Measurements from ENCODE around the gene TYW1.
"Not testable (repeated sequence)": the region's sequence is repeated elsewhere in the genome, so short reads cannot be mapped to it uniquely, and the experiment has no call there.

Gene TYW1

DNA sequence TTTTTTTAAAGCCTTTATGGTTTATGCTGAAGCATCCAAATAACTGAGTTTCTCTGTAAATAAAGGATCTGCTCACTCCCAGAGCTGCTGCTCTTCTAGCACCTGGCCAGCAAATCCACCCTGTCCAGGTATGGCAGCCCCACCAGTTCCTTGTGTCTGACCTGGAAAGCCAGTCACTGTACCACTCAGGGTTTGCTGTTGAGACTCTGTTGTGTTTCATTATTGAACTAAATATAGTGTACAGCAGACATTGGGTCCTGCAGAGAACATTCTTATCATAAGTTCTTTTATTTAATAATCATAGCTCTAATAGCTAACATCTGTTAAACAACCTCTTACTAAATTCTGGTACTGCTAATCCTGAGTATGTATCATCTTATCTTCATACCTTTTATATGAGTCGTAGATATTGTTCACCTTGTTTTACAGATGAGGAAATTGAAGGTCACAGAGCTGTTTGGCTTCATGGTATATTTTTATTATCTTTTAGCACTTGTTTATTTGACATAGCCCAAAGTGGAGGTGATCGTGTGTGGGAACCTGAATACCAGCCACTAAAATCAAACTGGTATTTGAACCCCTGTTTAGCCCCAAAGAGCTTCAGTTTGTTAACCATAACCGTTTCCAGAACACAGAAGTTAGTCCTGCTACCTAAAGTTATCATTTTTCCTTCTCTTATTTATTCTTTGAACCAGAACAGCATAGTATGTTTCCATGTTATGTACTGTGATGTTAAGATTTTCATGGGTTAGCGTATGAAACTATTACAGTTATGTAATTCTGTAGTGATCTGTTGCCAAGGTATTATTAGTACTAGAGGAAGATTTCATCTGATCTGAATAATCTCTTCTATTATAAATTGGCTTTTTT lies 139.2 kb downstream of the TYW1 start:
- DNase-seq (ENCODE audit: low read depth), result not testable (repeated sequence)

DNA sequence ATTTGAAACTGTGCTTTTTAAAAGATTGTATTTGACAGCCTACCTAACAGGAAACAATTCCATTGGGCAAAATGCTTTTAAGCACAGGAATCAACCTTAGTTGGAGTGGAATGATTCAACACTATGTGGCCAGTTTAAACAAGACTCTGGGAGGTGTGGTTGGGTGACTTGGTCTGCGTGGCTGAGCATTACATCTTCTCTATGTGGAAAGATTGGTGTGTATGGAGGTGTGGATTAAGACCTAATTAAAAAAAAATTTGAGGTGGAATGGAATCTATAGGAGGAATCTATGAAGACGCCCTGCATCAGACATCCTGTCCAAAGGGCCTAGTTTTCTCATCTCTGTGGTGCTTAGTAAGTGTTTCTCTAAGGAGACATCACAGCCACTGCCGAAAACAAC lies 140.9 kb downstream of the TYW1 start:
- DNase-seq (ENCODE audit: low read depth), result not testable (repeated sequence)

DNA sequence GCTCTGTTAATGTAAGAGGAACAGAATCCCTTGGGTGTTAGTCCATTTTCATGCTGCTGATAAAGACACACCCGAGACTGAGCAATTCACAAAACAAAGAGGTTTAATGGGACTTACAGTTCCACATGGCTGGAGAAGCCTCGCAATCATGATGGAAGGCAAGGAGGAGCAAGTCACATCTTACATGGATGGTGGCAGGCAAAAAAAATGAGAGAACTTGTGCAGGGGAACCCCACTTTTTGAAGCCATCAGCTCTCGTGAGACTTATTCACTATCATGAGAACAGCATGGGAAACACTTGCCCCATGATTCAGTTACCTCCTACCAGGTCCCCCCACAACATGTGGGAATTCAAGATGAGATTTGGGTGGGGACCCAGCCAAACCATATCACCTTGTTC lies 143.2 kb downstream of the TYW1 start:
- not testable (repeated sequence) for DNase-seq (ENCODE audit: low read depth)

DNA sequence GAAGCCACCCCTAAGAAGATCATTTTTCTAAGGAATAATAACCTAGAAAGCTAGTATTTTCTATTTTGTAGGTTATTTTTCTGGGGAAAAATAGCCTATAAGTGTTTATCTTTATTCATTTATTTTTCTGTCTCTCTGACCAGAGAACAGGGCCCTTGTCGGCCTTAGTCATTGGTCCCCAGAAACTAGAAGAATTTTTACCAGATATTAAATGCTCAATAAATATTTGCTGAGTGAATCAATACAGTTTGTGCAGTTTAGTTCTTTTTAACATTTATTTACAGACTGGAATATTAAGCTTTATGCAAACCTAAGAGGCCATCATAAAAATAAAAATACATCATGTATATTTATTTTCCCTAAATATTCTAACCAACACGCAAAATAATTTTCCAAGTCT lies 144.4 kb downstream of the TYW1 start:
- not testable (repeated sequence) for DNase-seq (ENCODE audit: low read depth)

DNA sequence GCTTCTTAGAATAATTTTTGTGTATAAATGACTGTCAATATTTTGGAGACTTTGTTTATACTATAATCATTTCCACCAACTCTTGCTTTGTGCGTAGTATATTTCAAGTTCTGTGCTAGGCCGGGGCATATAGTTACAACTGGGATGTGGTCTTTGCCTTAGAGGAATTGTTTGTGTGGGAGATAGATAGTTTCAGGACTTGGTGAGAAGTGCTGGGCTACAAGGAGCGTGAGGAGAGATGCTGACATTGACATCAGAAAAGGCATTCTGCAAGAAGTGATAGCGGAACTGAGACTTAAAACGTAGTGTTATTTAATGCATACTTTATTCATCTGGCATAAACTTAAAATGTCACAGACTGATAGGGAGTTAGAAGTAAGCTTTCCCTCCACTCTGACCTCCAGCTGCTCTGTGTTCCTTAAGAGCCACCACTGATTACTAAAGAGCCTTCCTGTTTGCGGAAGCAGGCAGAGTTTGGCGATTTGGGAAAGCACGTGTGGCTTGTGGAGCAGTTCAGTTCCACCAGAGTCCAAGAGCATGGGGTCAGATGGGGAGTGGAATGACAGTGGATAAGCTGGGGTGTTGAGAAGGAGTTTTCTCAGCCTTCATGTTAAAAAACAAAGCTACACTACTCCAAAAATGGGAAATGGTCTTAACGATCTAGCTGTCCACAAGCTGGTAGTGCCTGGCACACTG lies 146.6 kb downstream of the TYW1 start:
- not testable (repeated sequence) for DNase-seq (ENCODE audit: low read depth)

DNA sequence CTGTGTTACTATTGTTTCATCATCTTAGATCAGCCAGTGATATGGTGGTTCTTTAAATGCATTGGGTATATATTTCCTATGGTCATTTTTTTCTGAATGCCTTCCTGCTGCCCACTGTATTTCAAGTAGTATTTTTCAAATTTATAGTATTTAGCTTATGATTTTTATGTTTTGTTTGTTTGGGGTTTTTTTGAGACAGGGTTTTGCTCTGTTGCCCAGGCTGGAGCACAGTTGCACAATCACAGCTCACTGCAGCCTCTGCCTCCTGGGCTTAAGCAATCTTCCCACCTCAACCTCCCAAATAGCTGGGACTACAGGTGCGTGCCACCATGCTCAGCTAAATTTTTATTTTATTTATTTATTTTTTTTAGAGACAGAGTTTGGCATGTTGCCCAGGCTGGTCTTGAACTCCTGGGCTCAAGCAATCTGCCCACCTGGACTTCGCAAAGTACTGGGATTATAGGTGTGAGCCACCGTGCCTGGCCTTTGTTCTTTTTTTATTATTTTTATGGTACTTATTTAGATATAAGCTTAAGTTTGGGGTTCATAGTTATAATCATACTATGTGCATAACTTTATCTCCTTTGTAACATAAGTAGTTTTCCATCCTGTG lies 149.1 kb downstream of the TYW1 start:
- DNase-seq (ENCODE audit: low read depth), result not testable (repeated sequence)

DNA sequence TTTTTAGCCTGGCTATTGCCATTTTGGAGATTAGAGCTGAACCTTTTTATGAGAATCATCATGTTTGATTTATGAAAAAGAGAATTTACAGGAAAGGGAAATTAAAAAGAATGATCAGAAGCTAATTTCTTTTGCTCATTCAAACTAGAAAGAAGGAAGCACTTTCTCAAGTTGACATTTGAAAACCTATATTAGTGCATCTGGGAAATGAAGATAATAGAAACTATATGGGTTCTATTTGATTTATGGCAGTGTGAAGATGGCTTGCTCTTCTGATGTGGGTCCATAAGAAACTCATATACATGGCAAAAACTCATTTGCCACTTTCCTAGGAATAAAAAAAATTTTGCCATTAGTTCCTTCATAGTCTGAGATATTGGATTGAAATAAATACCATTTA lies 152.5 kb downstream of the TYW1 start:
- DNase-seq (ENCODE audit: low read depth), result not testable (repeated sequence)

DNA sequence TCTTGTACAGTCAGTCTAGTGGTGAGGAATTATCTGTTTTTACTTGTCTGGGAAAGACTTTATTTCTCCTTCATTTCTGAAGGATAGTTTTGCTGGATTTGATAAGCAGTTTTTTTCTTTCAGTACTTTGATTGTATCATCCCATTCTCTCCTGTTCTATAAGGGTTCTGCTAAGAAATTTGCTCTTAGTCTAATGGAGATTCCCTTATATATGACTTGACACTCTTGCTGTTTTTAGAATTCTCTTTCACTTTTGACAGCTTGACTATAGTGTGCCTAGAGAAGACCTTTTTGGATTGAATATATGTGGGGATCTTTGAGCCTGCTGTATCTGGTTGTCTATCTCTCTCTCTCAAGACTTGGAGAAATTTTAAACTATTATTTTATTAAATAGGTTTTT lies 157.7 kb downstream of the TYW1 start:
- DNase-seq (ENCODE audit: low read depth), result not testable (repeated sequence)

DNA sequence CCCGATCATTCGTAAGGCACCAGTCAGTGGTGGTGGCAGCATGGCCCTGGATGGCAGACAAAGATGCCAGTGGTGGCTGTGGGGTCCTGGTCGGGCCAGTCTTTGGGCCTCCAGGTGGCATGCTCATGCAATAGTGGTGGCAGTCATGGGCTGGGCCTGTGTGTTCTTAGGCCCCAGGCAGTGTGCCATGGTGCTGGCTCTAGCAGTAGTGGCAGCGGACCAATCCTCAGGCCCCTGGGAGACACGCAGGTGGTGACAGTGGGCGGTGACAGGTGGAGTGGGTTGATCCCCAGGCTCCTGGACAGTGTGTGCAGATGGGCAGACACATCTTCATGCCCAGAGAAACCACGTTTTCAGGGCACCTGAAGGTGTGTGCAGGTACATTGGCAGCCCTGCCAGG lies 159.4 kb downstream of the TYW1 start:
- DNase-seq (ENCODE audit: low read depth), result not testable (repeated sequence)

DNA sequence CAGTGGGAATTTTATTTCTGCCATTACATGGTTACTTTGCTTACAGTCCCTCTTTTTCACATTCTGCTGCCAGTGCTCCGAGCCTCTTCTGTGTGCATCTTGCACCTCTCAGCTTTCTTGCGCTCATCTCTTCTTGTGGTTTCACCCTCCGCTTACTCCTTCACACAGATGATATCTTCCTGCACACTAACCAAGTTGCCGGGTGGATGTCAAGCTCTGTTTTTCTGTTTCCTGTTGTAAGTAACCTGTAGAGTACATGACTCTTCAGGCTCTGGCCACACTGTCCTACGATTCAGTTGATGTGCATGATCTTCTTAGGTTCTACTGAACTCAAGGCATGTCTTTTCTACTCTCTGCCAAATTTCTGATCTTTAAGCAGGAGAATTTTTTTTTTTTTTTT lies 166.7 kb downstream of the TYW1 start:
- DNase-seq (ENCODE audit: low read depth), result not testable (repeated sequence)

DNA sequence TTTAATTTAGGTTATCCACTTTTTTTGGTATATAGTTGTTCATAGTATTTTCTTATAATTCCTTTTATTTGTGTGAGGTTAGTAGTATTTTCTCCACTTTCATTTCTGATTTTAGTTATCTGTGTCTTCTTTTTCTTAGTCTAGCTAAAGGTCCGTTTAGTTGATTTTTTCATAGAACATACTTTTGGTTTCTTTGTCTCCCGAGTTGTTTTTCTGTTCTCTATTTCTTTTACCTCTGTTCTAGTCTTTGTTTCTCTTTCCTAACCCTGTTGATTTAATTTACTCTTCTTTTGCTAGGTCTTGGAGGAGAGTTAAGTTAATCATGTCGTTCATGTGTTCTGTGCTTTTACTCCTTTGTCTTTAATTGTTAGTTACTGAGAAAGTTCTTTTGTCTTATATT lies 174.5 kb downstream of the TYW1 start:
- not testable (repeated sequence) for DNase-seq (ENCODE audit: low read depth)

DNA sequence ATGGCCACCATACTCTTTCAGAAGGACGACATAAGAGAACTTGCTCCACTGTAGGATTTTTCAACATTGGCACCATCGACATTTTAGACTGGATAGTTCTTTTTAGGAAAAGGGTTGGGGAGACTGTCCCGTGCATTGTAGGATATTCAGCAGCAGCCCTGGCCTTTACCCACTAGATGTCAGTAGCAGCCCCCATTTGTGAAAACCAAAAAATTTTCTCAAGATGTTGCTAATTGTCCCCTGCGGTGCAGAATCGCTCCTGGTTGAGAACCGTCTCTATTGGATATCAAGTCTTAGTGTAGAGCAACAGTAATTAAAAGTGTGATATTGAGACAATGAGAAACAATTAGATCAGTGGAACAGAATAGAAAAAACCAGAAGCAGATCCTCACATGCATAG lies 180.1 kb downstream of the TYW1 start:
- not testable (repeated sequence) for DNase-seq (ENCODE audit: low read depth)

DNA sequence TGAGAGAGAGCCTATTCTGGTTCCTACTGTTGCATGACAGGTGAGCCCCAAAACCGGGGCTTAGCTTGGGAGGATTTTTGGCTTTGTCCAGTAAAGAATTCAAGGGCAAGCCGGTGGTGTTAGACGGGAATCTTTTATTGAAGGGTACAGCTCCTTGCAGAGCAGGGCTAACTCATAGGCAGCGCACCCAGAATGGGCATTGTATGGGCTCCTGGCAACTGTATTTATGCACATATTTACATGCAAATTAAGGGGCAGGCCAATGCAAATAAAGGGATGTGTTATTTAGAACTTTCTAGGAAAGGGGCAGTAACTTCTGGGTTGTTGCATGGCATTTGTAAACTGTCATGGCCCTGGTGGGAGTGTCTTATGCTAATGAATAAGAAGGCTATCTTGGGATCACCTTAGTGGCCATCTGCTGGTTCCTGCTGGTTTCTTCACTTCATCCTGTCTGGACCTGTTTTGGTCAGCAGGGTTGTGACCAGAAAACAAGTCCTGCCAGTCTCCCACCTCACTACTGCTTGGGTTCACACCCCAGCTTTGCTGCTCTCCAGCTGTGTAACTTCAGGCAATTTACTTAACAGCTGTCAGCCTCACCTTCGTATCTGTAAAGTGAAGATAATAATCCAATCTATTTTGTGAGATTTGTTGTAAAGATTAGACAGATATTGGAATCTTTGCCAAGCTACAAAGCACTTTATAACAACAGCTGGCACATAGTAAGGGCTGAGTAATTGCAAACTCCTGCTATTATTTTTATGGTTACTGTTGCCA lies 182.5 kb downstream of the TYW1 start:
- not testable (repeated sequence) for DNase-seq (ENCODE audit: low read depth)

DNA sequence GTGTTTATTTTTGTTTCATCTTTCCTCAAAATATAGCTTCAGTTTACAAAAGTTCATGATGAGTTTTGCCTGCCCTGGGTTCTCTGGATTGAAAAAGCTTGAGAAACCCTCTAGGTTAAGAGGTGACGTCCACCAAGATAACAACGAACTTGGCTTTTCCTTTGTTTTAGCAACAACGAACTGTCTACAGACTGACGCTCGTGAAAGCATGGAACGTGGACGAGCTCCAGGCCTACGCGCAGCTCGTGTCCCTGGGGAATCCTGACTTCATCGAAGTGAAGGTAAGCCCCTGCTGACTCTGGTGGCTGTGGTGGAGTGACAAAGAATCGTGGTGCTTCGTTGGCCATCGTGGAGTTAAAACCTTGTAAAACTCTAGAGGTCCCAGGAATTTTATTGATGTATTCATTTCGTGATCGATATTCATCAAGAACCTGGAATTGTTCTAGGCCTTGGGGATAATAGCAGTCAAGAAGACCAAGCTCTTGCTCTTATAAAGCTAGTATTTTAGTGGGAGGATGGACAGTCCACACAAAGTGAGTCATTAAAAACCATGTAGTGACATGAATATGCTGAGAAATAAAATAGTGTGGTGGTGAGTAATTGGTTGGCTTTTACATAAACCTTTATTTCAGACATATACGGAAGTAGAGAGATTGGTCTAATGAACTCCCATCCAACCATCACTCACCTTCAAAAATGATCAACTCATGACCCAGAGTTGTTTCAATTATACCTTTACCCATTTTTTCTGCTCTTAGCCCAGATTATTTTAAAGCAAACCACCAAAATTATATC lies 186.5 kb downstream of the TYW1 start:
- DNase-seq (ENCODE audit: low read depth), result not testable (repeated sequence)

DNA sequence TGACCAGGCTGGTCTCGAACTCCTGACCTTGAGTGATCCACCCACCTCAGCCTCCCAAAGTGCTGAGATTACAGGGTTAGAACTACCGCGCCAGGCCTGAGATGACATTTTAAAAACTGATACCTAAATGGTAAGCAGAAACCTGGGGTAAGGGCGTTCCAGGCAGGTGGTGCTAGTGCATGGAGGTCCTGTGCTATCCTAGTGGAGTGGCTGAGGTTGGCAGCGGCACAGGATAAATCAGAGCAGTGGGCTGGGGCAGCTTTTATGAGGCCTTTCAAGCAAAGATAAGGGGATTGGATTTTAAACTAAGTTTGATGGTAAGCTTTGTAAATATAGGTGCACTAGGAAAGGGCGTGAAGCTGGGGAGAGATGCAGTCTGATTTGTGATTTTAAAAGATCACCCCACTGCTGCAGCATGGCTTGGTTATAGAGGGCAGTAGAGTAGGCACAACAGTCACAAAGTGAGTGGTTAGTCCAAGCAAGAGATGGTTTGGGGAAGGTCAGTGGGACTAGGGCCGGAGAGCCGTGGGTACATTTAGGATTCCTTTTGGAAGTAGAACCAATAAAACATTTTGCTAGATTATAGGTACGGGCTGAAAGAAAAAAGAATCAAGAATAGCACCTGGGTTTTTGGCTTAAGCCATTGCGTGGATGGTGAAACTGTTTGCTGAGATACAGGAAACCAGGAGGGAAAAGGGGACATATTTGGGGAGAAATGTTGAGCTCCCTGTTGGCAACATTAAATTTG lies 188.5 kb downstream of the TYW1 start:
- DNase-seq (ENCODE audit: low read depth), result not testable (repeated sequence)

DNA sequence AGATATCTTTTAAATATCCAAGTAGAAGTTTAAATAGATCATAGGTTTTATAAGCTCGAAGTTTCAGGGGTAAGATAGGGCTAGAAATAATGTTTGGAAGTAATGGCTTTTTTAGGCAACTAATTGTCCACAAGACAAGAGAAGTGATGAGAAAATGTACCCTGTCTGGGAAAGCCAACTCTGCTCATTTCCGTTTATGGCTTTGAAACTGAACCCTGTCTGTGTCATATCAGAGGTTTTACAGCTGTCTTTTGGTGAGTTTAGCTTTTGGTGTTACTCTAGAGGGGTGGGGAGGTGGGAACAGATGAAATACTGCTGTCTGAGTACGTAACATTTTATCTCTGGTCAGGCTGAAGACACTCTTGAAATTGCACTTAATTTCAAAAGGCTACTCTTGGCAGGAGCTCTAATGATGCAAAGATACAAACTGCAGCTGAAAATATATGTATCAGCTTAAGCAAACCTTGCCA lies 189.1 kb downstream of the TYW1 start:
- DNase-seq (ENCODE audit: low read depth), result not testable (repeated sequence)

DNA sequence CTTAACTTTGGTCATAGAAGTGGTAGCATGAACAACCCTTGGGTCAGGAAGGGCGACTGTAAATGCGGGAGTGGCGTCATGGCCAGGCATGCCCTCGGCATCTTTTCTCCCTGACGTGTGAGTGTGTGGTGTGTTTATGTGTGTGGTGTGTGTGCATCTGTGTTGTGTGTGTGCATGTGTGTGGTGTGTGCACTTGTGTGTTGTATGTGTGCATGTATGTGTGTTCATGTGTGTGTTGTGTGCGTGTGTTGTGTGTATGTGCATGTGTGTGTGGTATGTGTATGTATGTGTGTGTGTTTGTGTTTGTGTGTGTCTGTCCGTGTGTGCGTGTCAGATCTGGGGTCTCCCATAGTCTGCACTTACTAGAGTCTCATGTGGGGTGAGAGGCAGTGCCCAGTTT lies 192.5 kb downstream of the TYW1 start:
- not testable (repeated sequence) for DNase-seq (ENCODE audit: low read depth)

DNA sequence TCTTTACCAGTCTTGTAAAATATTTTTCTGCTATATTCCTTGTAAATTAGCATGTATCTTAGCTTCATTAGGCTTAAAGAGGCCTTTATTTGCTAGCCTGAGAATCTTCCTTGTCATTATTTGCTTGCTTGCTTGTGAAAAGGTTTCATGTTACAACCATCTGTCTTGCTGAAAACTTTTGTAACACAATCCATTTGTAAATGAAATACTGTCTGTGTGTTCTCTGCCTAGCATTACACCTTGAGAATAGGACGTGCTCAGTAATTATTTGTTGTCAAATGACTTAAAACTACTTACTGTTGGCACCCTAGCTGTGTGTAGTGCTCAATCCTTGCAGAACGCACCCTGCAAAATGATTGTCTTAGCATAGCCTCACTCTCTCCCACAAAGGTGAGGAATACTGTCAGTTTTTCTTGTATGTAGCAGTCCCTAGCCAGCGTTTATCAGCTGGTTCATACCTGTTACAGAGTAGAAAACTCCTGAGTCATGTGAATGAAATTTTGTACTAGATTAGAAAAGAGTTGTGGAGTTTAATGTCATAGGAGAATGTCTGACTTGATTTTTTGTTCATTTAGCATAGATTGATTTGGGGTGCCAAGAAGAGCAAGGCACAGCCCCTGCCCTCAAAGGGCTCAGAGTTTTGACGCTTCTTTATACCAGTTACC lies 193.3 kb downstream of the TYW1 start:
- not testable (repeated sequence) for DNase-seq (ENCODE audit: low read depth)

DNA sequence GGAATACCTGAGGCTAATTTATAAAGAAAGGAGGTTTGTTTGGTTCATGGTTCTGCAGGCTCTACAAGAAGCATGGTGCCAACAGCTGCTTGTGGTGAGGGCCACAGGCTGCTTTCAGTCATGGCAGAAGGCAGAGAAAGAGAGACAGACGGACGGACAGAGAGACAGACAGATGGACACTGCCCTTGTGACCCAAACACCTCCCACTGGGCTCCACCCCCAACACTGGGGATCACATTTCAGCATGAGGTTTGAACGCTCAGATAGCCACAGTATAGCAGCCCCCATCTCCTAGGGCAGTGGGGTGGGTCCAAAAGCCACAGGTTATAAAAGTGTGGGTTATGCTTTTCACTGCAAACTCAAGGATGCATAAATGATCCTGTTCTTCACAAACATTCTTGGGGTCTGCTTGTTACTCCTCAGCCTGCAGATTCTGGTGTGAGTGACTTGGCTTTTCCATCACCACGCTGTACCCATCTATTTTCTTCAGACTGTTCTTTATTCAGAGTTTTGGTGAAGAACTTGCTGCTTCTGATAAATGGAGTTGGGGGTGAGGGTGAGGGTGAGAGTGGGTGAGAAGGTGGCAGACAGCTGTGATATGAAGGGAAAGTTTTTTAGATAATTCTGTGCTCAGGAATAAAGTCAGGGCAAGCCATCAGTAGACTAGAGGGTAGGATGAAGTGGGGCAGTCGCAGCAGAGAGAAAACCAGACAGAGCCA lies 194.5 kb downstream of the TYW1 start:
- not testable (repeated sequence) for DNase-seq (ENCODE audit: low read depth)

Data from stimulated activated CD8-positive, alpha-beta memory T cell treated with anti-CD3 and anti-CD28 coated beads, Interleukin-12 subunit alpha, Interleukin-12 subunit beta, amount 100 ng/mL, for 4 hours (primary cell).